Dendritic cell treated with granulocyte-macrophage colony-stimulating factor and Interleukin-4, amounts not matched to agents 40 ng/mL and 50 ng/mL, for 4 days (primary cell): ENCODE results near the gene VPS13C.
"Not testable (repeated sequence)": the region's sequence is repeated elsewhere in the genome, so short reads cannot be mapped to it uniquely, and the experiment has no call there.

ENCODE experiments used
- H3K27ac Mint-ChIP-seq: one replicate; pipeline ENCODE4 v1.8.0; 2022; ENCODE audit warnings: mild to moderate bottlenecking, mixed read lengths
- H3K27me3 Mint-ChIP-seq: one replicate; pipeline ENCODE4 v1.8.0; 2022; ENCODE audit warnings: mild to moderate bottlenecking, mixed read lengths
- H3K36me3 Mint-ChIP-seq: one replicate; pipeline ENCODE4 v1.8.0; 2022; ENCODE audit warnings: low read depth, mixed read lengths
- H3K4me1 Mint-ChIP-seq: one replicate; pipeline ENCODE4 v1.8.0; 2022; ENCODE audit warnings: low read depth, mixed read lengths
- H3K4me3 Mint-ChIP-seq: one replicate; pipeline ENCODE4 v1.8.0; 2022; ENCODE audit warnings: mild to moderate bottlenecking, moderate library complexity, mixed read lengths
- H3K9me3 Mint-ChIP-seq: one replicate; pipeline ENCODE4 v1.8.0; 2022; ENCODE audit warnings: mixed read lengths
- intact Hi-C: fragments of 100-400 bp; cut with micrococcal nuclease; formaldehyde crosslinking; loops from one replicate; pipeline ENCODE4 v1.15.0; 2022

VPS13C gene

DNA sequence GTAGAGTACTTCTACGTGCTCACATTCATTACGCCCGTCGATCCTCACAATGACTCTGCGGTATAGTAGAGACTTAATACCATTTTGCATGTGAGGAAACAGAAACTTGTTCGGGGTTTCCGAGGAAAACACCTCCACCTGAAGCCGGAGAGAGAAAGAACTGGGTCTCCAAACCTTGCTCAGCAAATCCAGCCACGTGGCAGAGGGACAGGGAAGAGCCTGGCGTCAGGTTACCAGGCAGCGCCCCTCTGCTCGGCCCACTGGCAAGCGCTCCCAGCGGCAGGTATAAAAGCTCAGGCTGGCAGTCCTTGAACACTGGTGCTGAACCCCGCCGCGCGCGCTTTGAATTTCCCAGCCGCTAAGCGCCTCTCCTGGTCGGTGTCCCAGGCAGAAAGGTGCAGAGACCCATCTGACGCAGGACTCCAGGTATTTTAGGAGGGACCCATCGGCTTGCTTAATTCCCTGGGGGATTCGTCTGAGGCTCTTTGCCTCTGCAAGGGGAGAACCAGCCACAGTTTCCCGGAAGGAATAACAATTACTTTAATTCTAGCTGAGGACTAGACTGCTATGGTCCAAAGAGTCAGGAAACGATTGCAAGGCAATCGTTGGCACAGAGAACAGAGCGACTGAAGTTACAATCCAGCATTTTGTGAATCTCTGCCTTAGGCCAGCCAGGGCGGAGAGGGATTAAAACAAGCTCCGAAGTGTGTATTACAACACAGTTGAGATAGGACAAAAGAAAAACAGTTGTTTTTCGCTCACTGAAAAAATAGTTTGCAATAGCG is 6.6 kb upstream of the VPS13C start, which contains the start of gene C2CD4A:
C2CD4A (plus strand) TSS at position 315 of the 785 bp plus-strand sequence. CDS start 637 bp downstream, outside the sequence.
- peaks cover 52% of the 10 kb centered on the region for H3K27me3 Mint-ChIP-seq
- H3K27ac Mint-ChIP-seq: no peak within 1 kb of the TSS
- H3K4me1 Mint-ChIP-seq: peaks cover 24% of the 10 kb centered on the region
- H3K9me3 Mint-ChIP-seq: no peaks in the 10 kb centered on the region
- H3K36me3 Mint-ChIP-seq: no peaks in the 10 kb centered on the region
- peak within 1 kb of the TSS; percentile 69 for H3K4me3 Mint-ChIP-seq
- intact Hi-C loops: loop anchor here (5.0 kb wide), 1 partner anchor 40 kb away; no protein-coding TSS in a partner anchor

DNA sequence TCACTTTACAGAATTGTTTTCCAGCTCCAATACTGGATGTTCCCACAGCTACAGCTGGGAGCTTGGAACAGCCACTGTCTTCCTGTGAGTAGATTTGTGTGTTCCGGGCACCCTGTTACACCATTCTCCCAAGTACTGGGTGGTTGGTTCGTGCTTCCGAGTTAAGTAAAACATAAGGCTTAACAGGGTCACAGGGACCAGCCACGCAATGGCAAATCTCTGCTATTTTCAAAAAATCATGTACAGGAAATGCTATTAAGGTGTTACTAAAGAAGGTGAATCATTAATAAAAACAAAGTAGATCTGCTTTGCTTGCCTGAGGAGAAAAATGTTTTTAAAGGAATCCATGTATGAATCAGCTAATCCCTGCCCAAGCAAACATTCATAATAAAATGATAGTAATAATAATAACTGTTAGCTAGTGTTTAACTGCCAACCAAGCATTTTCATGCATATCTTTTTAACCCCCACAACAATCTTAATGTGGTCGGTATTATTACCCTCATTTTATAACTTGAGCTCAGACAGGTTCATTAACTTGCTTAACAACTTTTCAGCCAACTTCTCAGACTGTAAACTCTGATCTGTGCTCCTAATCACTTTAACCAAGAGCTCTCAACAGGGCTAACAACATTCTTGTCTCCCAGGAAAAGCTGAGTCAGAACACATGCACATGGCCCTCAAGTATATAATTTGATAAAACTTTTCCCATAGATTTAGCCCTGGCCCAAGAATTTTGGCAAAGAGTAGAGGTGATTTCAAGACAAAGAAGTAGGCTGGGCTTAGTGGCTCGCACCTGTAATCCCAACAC is 3.8 kb upstream of the VPS13C start:
- Mint-ChIP-seq H3K27ac (no peak overlapping the region), H3K4me1 (peaks cover 37% of the 10 kb centered on the region), H3K27me3 (peaks cover 58% of the 10 kb centered on the region), H3K4me3 (no peak overlapping the region), H3K9me3 (no peaks in the 10 kb centered on the region), H3K36me3 (peaks cover 7% of the 10 kb centered on the region)
- intact Hi-C loops: no loop called here

DNA sequence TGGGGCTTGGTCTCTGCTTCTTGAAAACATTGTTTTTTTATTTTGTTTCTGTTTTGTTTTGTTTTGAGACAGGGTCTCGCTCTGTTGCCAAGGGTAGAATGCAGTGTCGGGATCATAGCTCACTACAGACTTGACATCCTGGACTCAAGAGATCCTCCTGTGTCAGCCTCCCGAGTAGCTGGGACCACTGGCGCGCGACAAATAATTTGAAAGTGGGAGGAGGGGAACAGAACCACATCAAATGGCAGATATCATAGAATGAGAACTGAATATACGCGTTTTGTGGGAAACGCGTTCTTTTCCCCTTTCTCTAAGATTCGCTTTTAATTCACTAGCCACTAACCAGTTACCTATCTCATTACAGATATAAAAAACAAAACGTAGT is 641 bp upstream of the VPS13C start:
- no peaks in the 10 kb centered on the region for H3K9me3 Mint-ChIP-seq
- H3K27me3 Mint-ChIP-seq: peaks cover 34% of the 10 kb centered on the region
- peaks cover 43% of the 10 kb centered on the region for H3K4me1 Mint-ChIP-seq
- H3K4me3 Mint-ChIP-seq: peak overlapping the region; percentile 93
- intact Hi-C loops: no loop called here
- H3K27ac Mint-ChIP-seq: peak overlapping the region; percentile 95
- peaks cover 20% of the 10 kb centered on the region for H3K36me3 Mint-ChIP-seq

DNA sequence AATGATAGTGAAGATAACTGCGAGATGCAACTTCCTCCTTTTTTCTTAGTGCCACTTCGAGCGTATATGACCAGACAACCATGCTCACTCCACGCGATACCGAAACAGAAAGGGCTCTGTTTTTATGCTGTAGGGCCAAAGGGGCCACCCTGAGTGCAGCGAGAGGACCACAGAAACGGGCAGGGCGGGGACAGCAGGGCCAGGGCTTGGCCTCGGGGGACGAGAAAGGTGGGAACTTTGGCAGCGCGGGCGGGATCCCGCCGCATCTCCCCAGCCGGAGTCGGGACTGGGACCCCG is 483 bp downstream of the VPS13C start:
- Mint-ChIP-seq H3K9me3 (no peaks in the 10 kb centered on the region), H3K4me1 (peaks cover 53% of the 10 kb centered on the region), H3K36me3 (peaks cover 20% of the 10 kb centered on the region), H3K27ac (peak overlapping the region; percentile 95), H3K4me3 (peak overlapping the region; percentile 93), H3K27me3 (peaks cover 28% of the 10 kb centered on the region)
- intact Hi-C loops: no loop called here

DNA sequence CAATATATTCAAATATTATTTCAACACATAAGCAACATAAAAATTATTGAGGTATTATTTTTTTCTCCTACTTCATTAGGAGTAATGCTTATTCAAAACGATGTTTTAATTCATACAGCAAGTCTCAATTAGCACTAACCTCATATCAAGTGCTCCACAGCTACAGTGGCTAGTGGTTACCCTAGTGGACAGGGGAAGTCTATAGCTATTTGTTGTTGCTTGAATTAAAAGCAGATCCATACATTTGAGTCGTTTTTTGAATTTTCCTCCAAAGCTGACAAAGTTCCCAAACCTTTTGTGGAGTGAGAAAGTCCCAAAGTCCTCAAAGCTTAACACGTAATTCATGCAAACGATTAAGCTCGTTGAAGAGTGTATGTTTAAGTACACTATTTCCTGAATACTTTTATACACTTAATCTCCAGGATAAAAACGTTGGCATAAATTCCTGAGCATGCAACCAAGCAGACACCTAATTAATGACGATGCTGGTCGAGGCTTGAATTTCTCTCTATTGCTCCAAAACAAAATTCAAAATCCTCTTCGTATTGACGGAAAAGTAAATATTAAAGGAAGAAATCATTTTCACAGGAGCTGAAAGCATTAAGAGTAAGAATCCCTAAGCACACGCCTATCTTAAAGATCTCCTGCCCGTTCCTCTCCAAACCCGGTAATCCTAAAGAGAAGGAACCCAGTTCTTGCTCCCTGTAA is 985 bp downstream of the VPS13C start:
- Mint-ChIP-seq H3K27ac (peak overlapping the region; percentile 95), H3K36me3 (peaks cover 20% of the 10 kb centered on the region), H3K27me3 (peaks cover 23% of the 10 kb centered on the region), H3K9me3 (no peaks in the 10 kb centered on the region), H3K4me1 (peaks cover 58% of the 10 kb centered on the region), H3K4me3 (peak overlapping the region; percentile 93)
- intact Hi-C loops: no loop called here

DNA sequence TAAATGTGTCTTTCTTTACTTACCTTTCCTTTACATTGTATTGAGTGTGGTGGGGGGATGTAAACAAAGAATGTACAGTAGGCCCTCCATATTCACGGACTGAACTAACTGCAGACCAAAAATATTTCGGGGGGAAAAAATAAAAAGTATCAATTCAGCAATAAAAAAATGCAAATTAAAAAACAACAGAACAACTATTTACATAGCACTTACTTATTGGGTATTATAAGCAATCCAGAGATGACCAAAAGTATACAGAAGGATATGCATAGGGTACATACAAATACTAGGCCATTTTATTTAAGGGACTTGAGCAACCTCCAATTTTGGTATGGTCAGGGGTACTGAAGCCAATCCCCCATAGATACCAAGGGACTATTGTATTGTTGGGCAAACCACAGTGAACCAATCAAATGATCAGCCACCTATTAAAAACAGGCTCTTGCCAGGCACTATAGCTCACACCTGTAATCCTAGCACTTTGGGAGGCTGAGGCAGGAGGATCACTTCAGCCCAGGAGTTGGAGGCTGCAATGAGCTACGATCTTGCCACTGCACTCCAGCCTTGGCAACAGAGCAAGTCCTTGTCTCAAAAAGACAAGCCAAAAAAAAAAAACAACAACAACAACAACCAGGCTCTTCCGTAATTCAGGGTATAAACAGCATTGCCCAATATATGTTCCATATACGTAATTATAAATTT is 1.8 kb downstream of the VPS13C start:
- intact Hi-C loops: no loop called here
- H3K27ac Mint-ChIP-seq: no peak overlapping the region
- peak overlapping the region; percentile 23 for H3K4me3 Mint-ChIP-seq
- H3K4me1 Mint-ChIP-seq: peaks cover 63% of the 10 kb centered on the region
- H3K27me3 Mint-ChIP-seq: peaks cover 17% of the 10 kb centered on the region
- H3K36me3 Mint-ChIP-seq: peaks cover 20% of the 10 kb centered on the region
- no peaks in the 10 kb centered on the region for H3K9me3 Mint-ChIP-seq

DNA sequence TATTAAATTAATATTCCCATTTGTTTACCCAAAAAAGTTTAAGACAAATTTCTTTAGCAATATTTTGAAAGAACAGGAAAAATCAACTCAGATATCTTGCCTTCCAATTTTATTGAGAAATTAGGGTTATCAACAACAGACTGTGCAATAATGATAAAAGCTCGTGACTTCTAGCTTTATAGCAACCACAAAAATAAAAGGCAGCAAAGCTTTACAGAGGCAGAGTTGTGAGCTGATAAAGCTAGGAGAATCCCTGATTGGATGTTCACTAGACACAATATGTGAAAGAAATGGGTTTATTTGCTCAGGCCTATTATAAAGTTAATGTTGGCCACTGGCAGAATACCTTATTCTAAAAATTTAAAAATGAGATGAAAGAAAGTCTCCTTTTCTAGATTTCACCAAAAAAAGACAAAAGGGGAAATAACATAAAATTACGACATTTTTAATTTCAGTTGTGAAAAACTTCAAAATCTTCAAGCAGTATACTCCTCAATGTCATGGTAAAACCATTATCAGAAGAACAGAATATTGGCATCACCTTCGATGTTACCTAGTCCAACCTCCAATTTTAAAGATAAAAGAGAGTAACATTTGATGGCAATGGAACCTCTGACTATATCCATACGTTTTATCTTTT is 2.8 kb downstream of the VPS13C start:
- H3K27me3 Mint-ChIP-seq: peaks cover 9% of the 10 kb centered on the region
- no peaks in the 10 kb centered on the region for H3K9me3 Mint-ChIP-seq
- peaks cover 73% of the 10 kb centered on the region for H3K4me1 Mint-ChIP-seq
- no peak overlapping the region for H3K4me3 Mint-ChIP-seq
- intact Hi-C loops: no loop called here
- no peak overlapping the region for H3K27ac Mint-ChIP-seq
- peaks cover 20% of the 10 kb centered on the region for H3K36me3 Mint-ChIP-seq

DNA sequence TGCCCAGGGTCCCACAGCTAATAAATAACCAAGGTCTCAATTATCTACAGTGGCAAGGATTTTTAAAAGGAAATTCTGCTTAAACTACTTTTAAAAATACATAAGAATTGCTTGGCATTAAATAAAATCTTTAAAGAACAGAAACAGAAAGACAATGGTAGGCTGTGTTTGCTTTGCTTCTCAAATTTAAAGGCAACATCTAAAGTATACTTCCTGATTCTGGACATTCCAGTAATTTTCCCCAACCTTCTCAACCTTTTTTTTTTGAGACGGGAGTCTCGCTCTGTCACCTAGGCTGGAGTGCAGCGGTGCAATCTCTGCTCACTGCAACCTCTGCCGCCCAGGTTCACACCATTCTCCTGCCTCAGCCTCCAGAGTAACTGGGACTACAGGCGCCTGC is 5.3 kb downstream of the VPS13C start:
- H3K9me3 Mint-ChIP-seq: no peaks in the 10 kb centered on the region
- H3K27ac Mint-ChIP-seq: no peak overlapping the region
- peaks cover 19% of the 10 kb centered on the region for H3K36me3 Mint-ChIP-seq
- no peaks in the 10 kb centered on the region for H3K27me3 Mint-ChIP-seq
- intact Hi-C loops: no loop called here
- H3K4me1 Mint-ChIP-seq: peaks cover 66% of the 10 kb centered on the region
- no peak overlapping the region for H3K4me3 Mint-ChIP-seq

DNA sequence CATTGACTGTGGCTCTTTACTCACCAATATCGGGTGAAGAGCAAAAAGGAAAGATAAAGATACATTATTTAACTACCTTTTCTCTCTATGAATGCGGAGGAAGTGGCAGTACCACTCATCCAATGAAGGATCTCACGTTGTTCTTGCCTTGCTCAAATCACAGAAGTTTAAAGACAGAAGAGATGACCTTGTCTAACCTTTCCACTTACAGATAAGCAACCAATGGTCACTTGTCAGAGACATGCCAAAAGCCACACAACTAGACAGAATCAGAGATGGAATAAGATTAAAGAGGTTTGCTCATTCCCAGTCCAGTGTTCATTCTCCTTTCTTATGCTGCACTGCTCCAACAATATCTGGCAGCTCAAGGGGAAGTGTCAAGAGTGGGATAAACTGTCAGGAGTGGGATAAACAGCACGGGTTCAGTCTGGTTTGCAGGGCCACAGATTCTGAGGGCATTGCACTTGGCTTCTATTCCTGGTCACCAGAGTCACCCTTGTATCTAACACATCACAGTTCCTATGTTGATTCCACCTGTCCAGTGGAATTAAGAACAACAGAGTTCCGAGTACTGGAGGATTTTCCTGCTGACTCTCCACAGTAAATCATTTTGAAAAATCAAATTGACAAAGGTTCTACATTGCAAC is 6.7 kb downstream of the VPS13C start:
- intact Hi-C loops: no loop called here

DNA sequence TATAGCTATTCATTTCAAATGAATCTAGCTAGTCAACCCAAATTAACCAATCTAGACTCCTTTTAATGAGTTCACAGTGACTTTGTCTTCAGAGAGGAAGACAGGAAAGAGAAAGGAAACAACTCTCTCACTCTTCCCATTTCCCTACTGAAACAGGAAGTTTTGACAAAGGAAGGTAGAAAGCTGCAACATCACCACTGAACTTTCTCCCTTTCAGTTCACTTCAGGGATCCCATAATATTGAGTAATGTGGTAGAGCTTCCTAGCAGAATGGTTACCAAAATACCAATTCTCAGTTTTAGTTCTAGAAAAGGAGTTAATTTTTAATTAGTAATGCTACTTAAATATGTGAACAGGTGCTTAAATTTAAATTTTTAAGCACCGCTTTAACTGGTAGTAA is 7.5 kb downstream of the VPS13C start:
- Mint-ChIP-seq H3K9me3 (no peaks in the 10 kb centered on the region), H3K27ac (no peak overlapping the region), H3K4me1 (peaks cover 60% of the 10 kb centered on the region), H3K27me3 (no peaks in the 10 kb centered on the region), H3K4me3 (no peak overlapping the region), H3K36me3 (peaks cover 19% of the 10 kb centered on the region)
- intact Hi-C loops: no loop called here

More for the DNA sequence above, 6.7 kb downstream of the VPS13C start:
- H3K27me3 Mint-ChIP-seq: no peaks in the 10 kb centered on the region
- peaks cover 66% of the 10 kb centered on the region for H3K4me1 Mint-ChIP-seq
- H3K4me3 Mint-ChIP-seq: no peak overlapping the region
- H3K36me3 Mint-ChIP-seq: peaks cover 19% of the 10 kb centered on the region
- no peaks in the 10 kb centered on the region for H3K9me3 Mint-ChIP-seq
- H3K27ac Mint-ChIP-seq: no peak overlapping the region

DNA sequence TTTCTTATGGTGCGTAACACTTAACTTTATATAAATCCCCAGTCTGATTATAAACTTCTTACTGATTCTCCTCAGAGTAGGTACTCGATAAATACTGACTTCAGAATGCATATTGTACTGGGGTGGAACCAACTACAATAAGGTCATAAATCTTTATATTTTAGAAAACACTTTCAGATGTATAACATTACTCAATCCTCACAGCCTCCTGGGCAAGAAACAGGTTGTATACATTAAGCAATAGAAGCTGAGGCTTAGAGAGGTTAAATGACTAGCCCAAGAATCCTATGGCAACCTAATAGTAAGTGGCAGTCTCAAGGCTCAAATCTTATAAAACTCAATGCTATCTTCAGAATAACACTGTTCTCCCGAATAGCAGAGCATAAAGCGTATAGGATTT is 9.1 kb downstream of the VPS13C start:
- no peaks in the 10 kb centered on the region for H3K27me3 Mint-ChIP-seq
- intact Hi-C loops: no loop called here
- no peak overlapping the region for H3K4me3 Mint-ChIP-seq
- no peaks in the 10 kb centered on the region for H3K9me3 Mint-ChIP-seq
- H3K4me1 Mint-ChIP-seq: peaks cover 60% of the 10 kb centered on the region
- peaks cover 8% of the 10 kb centered on the region for H3K36me3 Mint-ChIP-seq
- peak overlapping the region; percentile 52 for H3K27ac Mint-ChIP-seq

DNA sequence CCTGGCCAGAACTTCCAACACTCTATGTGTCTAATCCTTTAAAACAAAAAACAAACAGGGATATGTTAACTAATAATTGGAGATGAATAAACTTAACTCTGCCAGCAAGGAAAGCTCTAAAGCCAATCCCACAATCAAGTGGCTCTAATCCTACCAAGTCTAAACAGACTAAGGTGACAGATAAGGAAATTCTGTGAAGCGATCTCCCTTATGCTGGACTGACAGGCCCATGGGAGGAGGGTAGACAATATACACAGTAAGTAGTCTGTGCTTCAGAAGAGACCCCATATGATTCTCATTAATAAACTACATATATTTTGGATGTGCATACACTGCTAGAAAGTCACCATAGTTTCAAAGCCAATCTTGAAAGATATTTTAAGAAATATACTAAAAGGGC is 10.1 kb downstream of the VPS13C start:
- peaks cover 61% of the 10 kb centered on the region for H3K4me1 Mint-ChIP-seq
- H3K27ac Mint-ChIP-seq: no peak overlapping the region
- H3K36me3 Mint-ChIP-seq: peaks cover 5% of the 10 kb centered on the region
- H3K9me3 Mint-ChIP-seq: no peaks in the 10 kb centered on the region
- intact Hi-C loops: no loop called here
- H3K4me3 Mint-ChIP-seq: no peak overlapping the region
- no peaks in the 10 kb centered on the region for H3K27me3 Mint-ChIP-seq

DNA sequence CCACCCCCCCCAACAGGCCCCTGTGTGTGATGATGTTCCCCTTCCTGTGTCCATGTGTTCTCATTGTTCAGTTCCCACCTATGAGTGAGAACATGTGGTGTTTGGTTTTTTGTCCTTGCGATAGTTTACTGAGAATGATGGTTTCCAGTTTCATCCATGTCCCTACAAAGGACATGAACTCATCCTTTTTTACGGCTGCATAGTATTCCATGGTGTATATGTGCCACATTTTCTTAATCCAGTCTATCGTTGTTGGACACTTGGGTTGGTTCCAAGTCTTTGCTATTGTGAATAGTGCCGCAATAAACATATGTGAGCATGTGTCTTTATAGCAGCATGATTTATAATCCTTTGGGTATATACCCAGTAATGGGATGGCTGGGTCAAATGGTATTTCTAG is 12.0 kb downstream of the VPS13C start:
- H3K9me3 Mint-ChIP-seq, H3K36me3 Mint-ChIP-seq, H3K4me3 Mint-ChIP-seq, intact Hi-C loops, H3K27me3 Mint-ChIP-seq, H3K27ac Mint-ChIP-seq: not testable (repeated sequence)
- H3K4me1 Mint-ChIP-seq: peaks cover 47% of the 10 kb centered on the region
